NT2/D1 (cell line): Measurements from ENCODE around the gene LARP1.

Experiments used
- SUZ12 ChIP-seq: IDR thresholded peaks from 2 replicates; pipeline ENCODE4 v1.6.1; 2011; ENCODE audit not compliant: insufficient read length, insufficient read depth; ENCODE audit errors: extremely low read depth
- YY1 ChIP-seq: IDR thresholded peaks from 2 replicates; pipeline ENCODE4 v1.6.1; 2011; ENCODE audit not compliant: insufficient read length, insufficient read depth
- ZNF274 ChIP-seq: IDR thresholded peaks from 2 replicates; pipeline ENCODE4 v1.6.1; 2011; ENCODE audit warnings: mild to moderate bottlenecking, low read depth, low read length

- no peak for TF ChIP-seq ZNF274
- TF ChIP-seq YY1: no peak
- no peak for TF ChIP-seq SUZ12
These were observed 26.1 kb upstream of the LARP1 start for GRCh38 chr5:154728939-154729588.
